HG03066 (cell line): ENCODE results near the gene PRCD.

Experiments used
- ATAC-seq: cut with Tn5 transposase; IDR thresholded peaks from one replicate; pipeline ENCODE4 v1.9.1; 2021; ENCODE audit warnings: low read depth; ENCODE audit not compliant: unreplicated experiment

PRCD gene, protein sequence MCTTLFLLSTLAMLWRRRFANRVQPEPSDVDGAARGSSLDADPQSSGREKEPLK

DNA sequence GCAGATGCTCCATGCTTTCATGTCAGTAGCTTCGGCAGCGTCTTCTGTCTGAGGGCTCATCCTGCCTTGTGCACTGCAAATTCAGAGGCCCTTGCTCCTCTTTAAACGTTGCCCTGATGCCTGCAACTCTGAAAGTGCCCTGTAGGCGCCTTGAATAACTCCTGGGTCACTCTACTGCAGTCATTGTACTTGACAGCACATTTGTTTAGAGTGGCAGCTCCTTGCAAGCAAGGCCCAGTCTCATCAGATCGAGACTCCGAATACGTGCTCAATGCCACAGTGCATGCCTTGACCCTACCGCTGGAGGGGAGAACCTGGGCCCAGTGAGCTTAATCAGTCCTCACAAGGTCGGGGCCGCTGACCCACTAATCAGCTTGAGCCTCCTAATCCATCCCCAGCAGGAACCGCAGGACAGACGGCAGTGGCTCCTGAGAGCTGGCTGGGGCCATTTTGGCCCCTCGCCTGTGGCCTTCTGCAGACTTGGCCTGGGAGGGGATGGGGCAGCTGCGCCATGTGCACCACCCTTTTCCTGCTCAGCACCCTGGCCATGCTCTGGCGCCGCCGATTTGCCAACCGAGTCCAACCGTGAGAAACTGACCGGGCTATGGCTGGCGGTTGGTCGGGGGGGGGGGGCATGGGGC is at the start of gene PRCD:
PRCD (plus strand) TSS at position 414 of the 641 bp plus-strand sequence; CDS start at position 512, 98 bp downstream.
- ATAC-seq: no peak

GRCh38 chr17:76490112-76490710 is 49.6 kb upstream of the PRCD start:
- ATAC-seq: no peak

DNA sequence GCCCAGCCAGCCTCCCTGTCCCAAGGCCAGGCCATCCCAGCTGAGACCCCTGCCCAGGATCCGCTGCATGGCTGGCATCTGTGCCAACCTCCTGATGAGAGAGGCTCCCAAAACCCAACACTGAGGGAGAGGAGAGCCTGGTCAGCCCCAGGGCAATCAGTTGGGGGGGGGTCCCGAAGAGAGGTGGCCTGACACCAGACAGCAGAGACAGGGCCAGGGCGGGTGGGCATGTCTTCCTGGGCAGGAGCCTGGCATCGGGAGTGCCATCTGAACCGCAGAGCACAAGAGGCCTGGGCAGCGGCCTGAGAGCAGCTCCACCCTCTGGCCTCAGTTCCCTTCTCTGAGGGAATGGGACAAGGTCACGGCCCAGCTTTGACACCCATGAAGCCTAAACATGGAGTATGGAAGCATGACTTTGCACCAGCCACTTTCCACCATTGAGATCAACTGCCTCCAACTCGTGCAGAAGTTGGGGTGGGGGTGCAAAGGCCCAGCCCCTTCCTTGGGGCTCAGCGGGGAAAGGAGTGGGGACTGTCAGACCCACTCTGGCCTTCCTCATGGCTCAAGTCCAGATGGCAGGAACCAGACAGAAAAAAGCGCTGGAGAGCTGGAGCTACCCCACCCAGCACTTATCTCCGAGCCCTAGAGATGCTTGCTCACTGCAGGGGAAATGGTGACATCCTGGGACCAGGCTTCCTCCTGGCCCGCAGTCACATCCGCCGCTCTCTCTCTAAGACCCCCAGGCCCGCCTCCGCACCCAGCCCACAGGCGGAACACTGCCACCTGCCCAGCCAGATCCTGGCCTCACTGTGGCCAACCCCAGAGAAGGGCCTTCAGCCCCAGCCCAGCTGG is 48.3 kb upstream of the PRCD start:
- peak; percentile 5 for ATAC-seq

DNA sequence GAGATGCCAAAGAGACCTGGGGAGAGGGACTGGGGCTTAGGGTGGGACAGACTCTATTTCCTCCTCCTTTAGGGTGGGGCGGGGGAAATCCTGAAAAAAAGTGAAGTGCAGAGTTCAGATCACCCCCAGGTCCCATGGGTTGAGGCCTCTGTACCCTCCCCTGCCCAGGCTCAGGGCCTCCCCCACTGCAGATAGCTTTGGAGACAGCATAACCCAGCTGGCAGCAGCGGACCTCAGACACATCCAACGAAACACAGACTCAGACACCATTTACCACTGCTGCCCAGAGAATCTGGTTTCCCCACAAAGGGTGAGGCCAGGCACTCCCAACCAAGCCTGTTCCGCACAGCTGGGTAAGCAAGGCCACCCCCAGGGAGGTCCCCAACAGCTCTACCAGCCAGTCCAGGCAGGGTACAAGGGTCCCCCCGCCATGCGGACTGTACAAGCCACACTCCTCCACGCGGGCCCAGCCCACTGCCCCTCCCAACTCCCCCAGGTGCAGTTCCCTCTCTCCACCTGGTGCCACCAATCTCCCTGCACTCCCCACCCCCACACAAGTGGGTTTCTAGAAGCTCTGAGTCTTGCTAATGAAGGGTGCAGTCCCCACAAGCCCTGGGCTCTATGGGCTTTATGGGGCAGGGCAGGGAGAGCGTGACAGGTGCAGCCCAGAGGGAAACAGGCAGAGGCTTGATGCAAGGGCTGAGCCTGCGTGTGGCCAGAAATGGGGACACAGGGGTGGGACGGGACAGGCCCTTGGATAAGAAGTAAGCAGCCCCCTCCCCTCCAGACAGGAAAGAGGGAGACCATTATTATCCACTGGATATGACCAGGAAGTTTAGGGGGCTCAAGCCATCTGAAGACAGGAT is 47.5 kb upstream of the PRCD start:
- peak; percentile 53 for ATAC-seq

DNA sequence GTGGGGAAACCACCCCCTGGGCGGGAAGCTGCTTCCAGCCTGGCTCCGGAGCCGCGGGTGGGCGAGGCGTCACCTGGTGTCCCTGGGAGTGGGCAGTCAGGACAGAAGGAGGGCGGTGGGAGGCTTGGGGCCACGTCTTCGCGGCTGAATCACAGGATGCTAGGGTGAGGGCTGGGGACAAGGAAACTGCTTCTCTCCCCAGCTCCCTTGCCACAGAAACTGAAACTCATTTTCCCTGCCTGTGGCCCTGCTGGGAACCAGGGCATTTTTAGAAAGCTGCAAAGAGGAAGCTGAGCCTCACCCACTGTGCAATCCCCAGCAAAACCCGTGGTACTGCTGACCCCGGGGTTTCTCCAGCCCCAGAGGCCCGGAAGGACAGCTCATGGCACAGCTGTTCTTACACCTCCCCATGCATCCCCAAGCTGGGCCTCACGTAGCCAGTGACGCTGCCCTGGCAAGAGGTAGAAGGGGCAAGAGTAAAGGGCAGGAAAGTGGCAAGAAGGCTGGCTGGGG is 46.8 kb upstream of the PRCD start:
- peak; percentile 39 for ATAC-seq

DNA sequence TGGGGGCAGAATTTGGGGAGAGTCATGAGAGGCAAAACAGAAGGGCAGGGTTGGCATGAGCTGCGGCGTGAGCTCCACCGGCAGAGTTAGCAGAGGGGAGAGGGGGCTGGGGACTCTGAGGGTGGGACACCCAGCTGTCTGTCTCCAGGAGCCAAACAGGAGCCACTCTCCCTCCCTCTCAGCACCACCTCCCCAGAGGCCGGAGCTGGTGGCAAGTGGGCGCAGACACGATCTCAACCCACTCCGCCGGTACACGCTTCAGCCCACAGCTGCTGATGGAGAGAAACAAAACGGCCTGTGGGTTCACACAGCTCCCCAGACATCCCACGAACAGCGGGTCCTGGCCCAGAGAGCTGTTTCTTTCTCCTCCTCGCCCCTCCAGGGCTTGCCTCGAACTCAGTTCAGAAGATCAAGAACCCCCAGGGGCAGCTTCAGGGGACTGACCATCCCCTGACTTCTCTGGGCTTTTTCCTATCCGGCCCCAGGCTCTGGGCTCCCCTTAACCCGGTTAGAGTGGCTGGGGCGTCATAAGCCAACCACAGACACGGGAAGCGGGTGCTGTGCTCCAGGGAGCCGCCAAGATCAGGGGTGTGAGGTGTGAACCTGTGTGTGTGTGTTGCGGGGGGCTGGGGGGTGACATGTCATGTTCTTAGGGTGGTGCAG is 46.2 kb upstream of the PRCD start:
- no peak for ATAC-seq

GRCh38 chr17:76495663-76496400 is 44.0 kb upstream of the PRCD start:
- no peak for ATAC-seq

DNA sequence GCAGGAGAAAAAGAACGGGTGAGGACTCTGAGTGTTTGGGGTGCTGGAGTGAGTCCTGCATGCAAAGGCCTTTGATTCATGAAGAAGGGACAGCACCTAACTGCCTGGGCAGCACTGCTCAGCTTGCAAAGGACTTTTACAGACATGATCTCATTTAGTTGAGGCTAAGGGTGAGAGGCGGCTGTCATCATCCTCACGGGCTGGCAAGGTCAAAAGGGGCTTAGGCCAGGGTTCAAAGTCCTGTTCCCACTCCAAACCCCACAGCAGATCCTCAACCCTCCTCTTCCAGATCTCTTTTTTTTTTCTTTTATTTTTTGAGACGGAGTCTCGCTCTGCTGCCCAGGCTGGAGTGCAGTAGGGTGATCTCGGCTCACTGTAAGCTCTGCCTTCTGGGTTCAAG is 43.4 kb upstream of the PRCD start:
- ATAC-seq: no peak

DNA sequence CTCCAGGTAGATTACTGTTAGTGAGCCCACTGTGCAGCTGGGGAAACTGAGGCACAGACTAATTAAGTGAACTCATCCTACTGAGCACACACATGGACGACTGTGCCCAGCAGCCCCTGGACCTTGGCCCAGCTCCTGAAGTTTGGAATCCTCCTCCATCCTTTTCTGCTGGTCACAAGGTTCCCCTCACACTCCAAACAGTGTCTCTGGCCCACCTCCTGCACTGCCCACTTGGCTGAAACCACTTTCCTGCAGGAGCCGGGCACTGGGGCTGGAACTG is 42.2 kb upstream of the PRCD start:
- ATAC-seq: no peak

DNA sequence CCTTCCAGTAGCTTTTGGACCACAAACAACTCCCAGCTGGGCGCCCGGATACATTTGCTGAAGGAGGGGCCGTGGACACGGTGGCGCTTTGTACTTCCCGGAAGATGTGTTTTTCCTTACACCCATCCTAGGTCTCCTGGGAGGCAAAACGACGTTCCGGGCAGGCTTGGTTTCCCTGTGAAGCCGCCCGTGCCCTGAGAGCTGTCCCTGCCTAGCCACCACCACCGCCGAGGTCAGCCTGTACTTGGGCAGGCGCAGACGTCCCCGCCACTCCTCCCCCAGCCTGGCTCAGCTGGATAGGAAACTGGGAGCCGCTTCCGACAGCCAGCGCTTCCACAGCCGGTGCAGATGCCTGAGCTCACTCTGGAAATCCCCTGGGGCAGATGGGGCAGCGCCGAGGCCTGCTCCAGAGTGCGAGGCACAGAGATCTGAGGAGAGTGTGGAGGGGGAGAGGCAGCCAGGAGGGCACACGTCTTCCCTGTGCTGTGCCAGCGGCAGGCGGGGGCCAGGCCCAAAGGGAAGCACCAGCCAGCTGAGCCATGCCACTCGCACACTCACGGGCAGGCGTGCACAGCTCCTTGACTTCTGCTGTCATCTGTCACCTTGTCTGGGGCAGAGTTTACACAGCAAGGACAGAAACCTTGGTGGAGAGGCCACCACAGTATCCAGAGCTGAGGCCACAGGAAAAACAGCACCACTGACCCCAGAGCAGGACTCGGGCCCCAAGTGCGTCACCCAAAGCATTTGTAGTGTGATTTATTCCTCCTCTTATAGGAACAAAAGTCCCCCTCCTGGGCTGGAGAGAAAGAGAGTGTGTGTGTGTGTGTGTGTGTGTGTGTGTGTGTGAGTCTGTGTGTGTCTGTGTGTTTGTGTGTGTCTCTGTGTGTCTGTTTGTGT is 41.6 kb upstream of the PRCD start:
- no peak for ATAC-seq

GRCh38 chr17:76498876-76499251 is 41.0 kb upstream of the PRCD start:
- ATAC-seq: no peak

- ATAC-seq: no peak
Measured at GRCh38 chr17:76499267-76499667, 40.6 kb upstream of the PRCD start.

- ATAC-seq: no peak
Measured at GRCh38 chr17:76500074-76500746, 39.6 kb upstream of the PRCD start.

DNA sequence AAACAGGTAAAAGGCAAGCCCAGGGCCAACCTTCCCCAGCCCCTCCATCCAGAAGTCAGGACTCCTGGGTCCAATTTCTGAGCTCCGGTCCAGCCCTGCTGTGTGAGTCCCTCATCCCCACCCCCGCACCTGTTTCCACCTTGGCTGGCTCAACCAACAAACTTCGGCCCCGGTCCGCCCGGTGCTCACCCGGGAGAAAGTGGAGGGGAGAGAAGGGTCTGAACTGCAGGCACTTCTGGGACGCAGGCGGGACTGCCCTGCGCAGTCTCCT is 39.2 kb upstream of the PRCD start:
- ATAC-seq: peak; percentile 4

DNA sequence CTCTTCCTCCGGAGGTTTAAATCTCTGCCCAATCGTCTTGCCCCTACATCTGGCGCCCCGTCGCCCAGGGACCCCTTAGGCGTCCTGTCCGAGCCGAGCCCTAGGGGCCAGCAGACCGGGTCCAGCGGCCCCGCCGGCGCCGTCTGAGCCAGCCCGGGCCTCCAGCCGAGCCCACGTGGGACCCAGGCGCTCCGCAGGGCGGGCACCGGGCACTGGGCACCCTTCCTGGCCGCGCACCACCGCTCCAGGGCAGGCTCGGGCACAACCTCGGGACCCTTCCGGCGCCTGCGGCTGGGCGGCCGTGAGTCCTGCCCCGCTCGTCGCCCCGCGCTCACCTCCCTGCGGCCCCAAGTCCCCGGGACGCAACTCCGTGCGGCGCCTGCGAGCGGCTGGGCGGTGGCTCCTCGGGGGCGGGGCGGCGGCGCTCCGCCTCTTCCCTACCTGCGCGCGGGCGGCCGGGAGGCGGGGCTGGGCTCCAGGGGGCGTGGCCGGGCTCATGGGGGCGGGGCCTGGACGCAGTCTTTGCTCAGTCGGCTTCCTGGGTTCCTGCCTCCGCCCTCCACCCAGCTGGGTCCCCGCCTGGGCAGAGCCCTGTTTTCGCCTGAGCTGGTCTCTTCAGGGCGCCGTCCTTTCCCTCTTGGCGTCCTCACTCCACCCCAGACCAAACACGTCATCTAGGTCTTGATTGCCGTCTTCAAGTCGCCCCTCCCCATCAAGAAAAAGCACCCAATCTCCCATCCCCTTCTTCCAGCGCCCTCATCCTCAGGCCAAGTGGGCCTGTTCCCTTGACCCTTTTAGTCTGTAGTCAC is 38.6 kb upstream of the PRCD start, which contains the start of gene RHBDF2:
RHBDF2 (minus strand) TSS at position 406 of the 809 bp plus-strand sequence. CDS start 19,899 bp downstream, outside the sequence.
- ATAC-seq: peak; percentile 54

GRCh38 chr17:76501827-76502307 is 38.0 kb upstream of the PRCD start:
- no peak for ATAC-seq
